Activated T-helper 1 cell treated with anti-CD3 and anti-CD28 coated beads, Interleukin-2, amount 50 U/mL, for 16 hours (primary cell): ENCODE data around the gene CHMP3.
"Not testable (repeated sequence)": the region's sequence is repeated elsewhere in the genome, so short reads cannot be mapped to it uniquely, and the experiment has no call there.

Experiments
- DNase-seq, 2 donors: peaks; one replicate each; pipeline ENCODE4 v3.0.0-alpha.2; 2020; ENCODE audit warnings: low read depth in 1 of 2, low spot score in 1 of 2

CHMP3 gene

GRCh38 chr2:86549963-86550725 lies 13.1 kb downstream of the CHMP3 start:
- DNase-seq, result not testable (repeated sequence)

- not testable (repeated sequence) for DNase-seq
These were observed 13.8 kb downstream of the CHMP3 start for GRCh38 chr2:86549440-86549839.

- not testable (repeated sequence) for DNase-seq
These were observed 14.3 kb downstream of the CHMP3 start for GRCh38 chr2:86548913-86549396.

GRCh38 chr2:86548165-86548912 lies 14.9 kb downstream of the CHMP3 start:
- DNase-seq, result not testable (repeated sequence)

GRCh38 chr2:86545296-86545924 lies 17.8 kb downstream of the CHMP3 start:
- not testable (repeated sequence) for DNase-seq

- not testable (repeated sequence) for DNase-seq
These were observed 18.8 kb downstream of the CHMP3 start for GRCh38 chr2:86544278-86545099.

- DNase-seq, result no peak
These were observed 19.4 kb downstream of the CHMP3 start for GRCh38 chr2:86543793-86544192.

GRCh38 chr2:86543335-86543734 lies 19.9 kb downstream of the CHMP3 start:
- DNase-seq, result no peak

- no peak for DNase-seq
These were observed 20.4 kb downstream of the CHMP3 start for GRCh38 chr2:86542814-86543213.

- no peak for DNase-seq
These were observed 21.9 kb downstream of the CHMP3 start for GRCh38 chr2:86541334-86541733.

- no peak for DNase-seq
These were observed 29.7 kb downstream of the CHMP3 start for GRCh38 chr2:86533589-86533988.

- DNase-seq, result no peak
These were observed 37.6 kb downstream of the CHMP3 start for GRCh38 chr2:86525421-86526340.

GRCh38 chr2:86523491-86523890 lies 39.8 kb downstream of the CHMP3 start:
- DNase-seq, result no peak

GRCh38 chr2:86522711-86523110 lies 40.5 kb downstream of the CHMP3 start:
- DNase-seq, result no peak

- no peak for DNase-seq
These were observed 41.3 kb downstream of the CHMP3 start for GRCh38 chr2:86521922-86522321.

- no peak for DNase-seq
These were observed 43.1 kb downstream of the CHMP3 start for GRCh38 chr2:86520153-86520552.

GRCh38 chr2:86519349-86519748 lies 43.9 kb downstream of the CHMP3 start:
- DNase-seq, result no peak

GRCh38 chr2:86518481-86518880 lies 44.8 kb downstream of the CHMP3 start:
- DNase-seq, result no peak

GRCh38 chr2:86513948-86514660 lies 49.1 kb downstream of the CHMP3 start:
- DNase-seq, result no peak
